ENCODE data around the gene SPATA16.

GRCh38 chr3:173090492-173090891, 50.5 kb downstream of the SPATA16 start:
- TF ChIP-seq EZH2 (IDR thresholded peaks at IDR 0.05), result no peak
- TF ChIP-seq POLR2AphosphoS5 (IDR thresholded peaks at IDR 0.05; ENCODE audit: borderline replicate concordance, low read depth, low read length), result no peak
- TF ChIP-seq FOXP2 (optimal IDR thresholded peaks at IDR 0.05; ENCODE audit: control extremely low read depth, extremely low read length, insufficient read depth), result no peak
